SK-N-SH (cell line): ENCODE measurements around the gene CCS.

Source experiments
- RAD21 ChIP-seq: IDR thresholded peaks from 2 replicates; pipeline ENCODE4 v1.6.1; 2012; ENCODE audit warnings: mild to moderate bottlenecking, low read length
- TAF1 ChIP-seq: IDR thresholded peaks from 2 replicates; pipeline ENCODE4 v1.6.1; 2012; ENCODE audit warnings: low read depth, mild to moderate bottlenecking, low read length, moderate library complexity, borderline replicate concordance

- TF ChIP-seq RAD21 = no peak
- TF ChIP-seq TAF1 = peak; percentile 92
These were observed 45.4 kb downstream of the CCS start, which contains the start of gene RBM4 for GRCh38 chr11:66638177-66639065.
